Neural cell (in vitro differentiated cells): ENCODE results near the gene COL13A1. TPM values are rescaled to one million over a fixed set of nuclear protein-coding genes. Genes with fewer than 3 reads are reported as not detected.

Experiments
- H2AFZ ChIP-seq: fragments of 200-600, 300-800 bp; sonication (generic), shearing (Covaris generic); 2 replicates; pipeline ENCODE4 v1.6.0; 2014; ENCODE audit warnings: low read depth, mild to moderate bottlenecking, antibody characterized with exemption, low read length, moderate library complexity
- H3F3A ChIP-seq: fragments of 200-600 bp; shearing (Covaris generic); 2 replicates; pipeline ENCODE4 v1.6.1; 2016; ENCODE audit warnings: mild to moderate bottlenecking, moderate library complexity, mixed read lengths, antibody characterized with exemption, low read length; ENCODE audit not compliant: insufficient read depth, poor library complexity, severe bottlenecking
- H3K27ac ChIP-seq: fragments of 200-600, 300-800 bp; sonication (generic), shearing (Covaris generic); 2 replicates; pipeline ENCODE4 v1.5.1; 2014; ENCODE audit warnings: mild to moderate bottlenecking, low read length, moderate library complexity
- H3K27me3 ChIP-seq: fragments of 300-800, 200-600 bp; sonication (generic), shearing (Covaris generic); 2 replicates; pipeline ENCODE4 v1.6.0; 2014; ENCODE audit warnings: mild to moderate bottlenecking, low read depth, low read length, moderate library complexity; ENCODE audit not compliant: insufficient read depth
- H3K36me3 ChIP-seq: fragments of 300-800, 200-600 bp; sonication (generic), shearing (Covaris generic); 2 replicates; pipeline ENCODE4 v1.5.1; 2014; ENCODE audit warnings: mild to moderate bottlenecking, antibody characterized with exemption, low read length, moderate library complexity; ENCODE audit not compliant: insufficient read depth
- H3K4me2 ChIP-seq: fragments of 300-800, 200-600 bp; sonication (generic), shearing (Covaris generic); 2 replicates; pipeline ENCODE4 v1.6.0; 2014; ENCODE audit warnings: mild to moderate bottlenecking, low read length
- H3K4me3 ChIP-seq: fragments of 300-800, 200-600 bp; sonication (generic), shearing (Covaris generic); 2 replicates; pipeline ENCODE4 v1.5.1; 2014; ENCODE audit warnings: mild to moderate bottlenecking, low read length, moderate library complexity
- H3K79me2 ChIP-seq: fragments of 200-600 bp; shearing (Covaris generic); replicated peaks from 2 replicates; pipeline ENCODE4 v1.6.0; 2014; ENCODE audit warnings: mild to moderate bottlenecking, low read length, moderate library complexity; ENCODE audit not compliant: insufficient read depth
- H3K9ac ChIP-seq: fragments of 300-800, 200-600 bp; sonication (generic), shearing (Covaris generic); 2 replicates; pipeline ENCODE4 v1.6.1; 2016; ENCODE audit warnings: mild to moderate bottlenecking, low read length, mixed read lengths
- H3K9me2 ChIP-seq: fragments of 200-600 bp; shearing (Covaris generic); 2 replicates; pipeline ENCODE4 v1.6.1; 2016; ENCODE audit warnings: mild to moderate bottlenecking, low read length, mixed read lengths; ENCODE audit not compliant: insufficient read depth
- H3K9me3 ChIP-seq: fragments of 200-600, 300-800 bp; sonication (generic), shearing (Covaris generic); 2 replicates; pipeline ENCODE4 v1.6.1; 2016; ENCODE audit warnings: mild to moderate bottlenecking, mixed run types, low read length, moderate library complexity, mixed read lengths
- H4K20me1 ChIP-seq: fragments of 200-600 bp; shearing (Covaris generic); 2 replicates; pipeline ENCODE4 v1.6.1; 2016; ENCODE audit warnings: mild to moderate bottlenecking, mixed run types; ENCODE audit not compliant: insufficient read depth
- EP300 ChIP-seq: fragments of 450-650 bp; conservative IDR thresholded peaks from 2 replicates; pipeline ENCODE4 v1.6.1; 2014; ENCODE audit warnings: antibody characterized with exemption, mild to moderate bottlenecking, moderate library complexity; ENCODE audit not compliant: poor library complexity, severe bottlenecking
- EZH2 ChIP-seq: fragments of 200-600, 300-800 bp; shearing (Covaris generic), sonication (generic); IDR thresholded peaks from 2 replicates; pipeline ENCODE4 v1.6.1; 2014; ENCODE audit warnings: antibody characterized with exemption, low read length, borderline replicate concordance, mild to moderate bottlenecking; ENCODE audit not compliant: insufficient read depth, poor library complexity, severe bottlenecking
- MXI1 ChIP-seq: fragments of 450-650 bp; conservative IDR thresholded peaks from 2 replicates; pipeline ENCODE4 v1.6.1; 2014; ENCODE audit warnings: antibody characterized with exemption, mild to moderate bottlenecking; ENCODE audit not compliant: poor library complexity, severe bottlenecking
- RAD21 ChIP-seq: fragments of 450-650 bp; conservative IDR thresholded peaks from 2 replicates; pipeline ENCODE4 v1.6.1; 2014; ENCODE audit warnings: antibody characterized with exemption, mild to moderate bottlenecking, moderate library complexity
- SMC3 ChIP-seq: fragments of 450-650 bp; conservative IDR thresholded peaks from 2 replicates; pipeline ENCODE4 v1.6.1; 2014; ENCODE audit warnings: antibody characterized with exemption, mild to moderate bottlenecking, moderate library complexity; ENCODE audit not compliant: poor library complexity
- polyA plus RNA-seq: library from polyadenylated mRNA; depleted of rRNA; stranded (reverse); fragments of >200 nt; gene quantifications from 2 replicates; pipeline ENCODE4 v1.2.3, GENCODE V29; 2014
- TF ChIP-seq, protein P1 (sequence below): IDR thresholded peaks from 2 replicates; pipeline ENCODE4 v1.6.1; 2012; ENCODE audit warnings: borderline replicate concordance
- TF ChIP-seq, protein P2 (sequence below): fragments of 450-650 bp; IDR thresholded peaks from 2 replicates; pipeline ENCODE4 v1.5.1; 2014; ENCODE audit warnings: antibody characterized with exemption, mild to moderate bottlenecking, moderate library complexity; ENCODE audit not compliant: poor library complexity, severe bottlenecking

The COL13A1 gene
- polyA plus RNA-seq, 1 donor from 2014 or later = 4.7 TPM

DNA sequence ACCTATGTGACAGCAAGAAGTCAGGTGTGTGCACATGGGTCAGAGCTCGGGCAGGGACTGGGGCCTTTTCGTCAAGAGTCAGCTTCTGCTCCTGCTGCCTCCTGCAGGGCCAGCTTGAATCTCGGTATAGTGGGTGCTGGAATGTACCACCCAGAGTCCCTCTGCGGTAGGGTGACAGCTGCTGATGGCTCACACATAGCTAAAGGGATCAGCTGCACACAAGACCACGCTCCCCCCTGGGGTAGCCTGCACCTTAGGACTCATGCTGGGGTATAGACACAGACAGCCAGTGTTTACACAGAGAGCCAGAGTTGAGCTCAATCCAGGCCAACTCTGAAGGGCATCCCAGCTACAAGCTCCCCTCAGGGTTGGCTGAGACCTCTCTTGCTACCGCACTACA lies 14.0 kb upstream of the COL13A1 start:
- no peaks in the 10 kb centered on the region for H3K79me2 ChIP-seq
- no peaks in the 10 kb centered on the region for H3K9me2 ChIP-seq
- no peaks in the 10 kb centered on the region for H3F3A ChIP-seq
- TF ChIP-seq RAD21 = no peak
- no peak for TF ChIP-seq EP300
- TF ChIP-seq, protein P1, sequence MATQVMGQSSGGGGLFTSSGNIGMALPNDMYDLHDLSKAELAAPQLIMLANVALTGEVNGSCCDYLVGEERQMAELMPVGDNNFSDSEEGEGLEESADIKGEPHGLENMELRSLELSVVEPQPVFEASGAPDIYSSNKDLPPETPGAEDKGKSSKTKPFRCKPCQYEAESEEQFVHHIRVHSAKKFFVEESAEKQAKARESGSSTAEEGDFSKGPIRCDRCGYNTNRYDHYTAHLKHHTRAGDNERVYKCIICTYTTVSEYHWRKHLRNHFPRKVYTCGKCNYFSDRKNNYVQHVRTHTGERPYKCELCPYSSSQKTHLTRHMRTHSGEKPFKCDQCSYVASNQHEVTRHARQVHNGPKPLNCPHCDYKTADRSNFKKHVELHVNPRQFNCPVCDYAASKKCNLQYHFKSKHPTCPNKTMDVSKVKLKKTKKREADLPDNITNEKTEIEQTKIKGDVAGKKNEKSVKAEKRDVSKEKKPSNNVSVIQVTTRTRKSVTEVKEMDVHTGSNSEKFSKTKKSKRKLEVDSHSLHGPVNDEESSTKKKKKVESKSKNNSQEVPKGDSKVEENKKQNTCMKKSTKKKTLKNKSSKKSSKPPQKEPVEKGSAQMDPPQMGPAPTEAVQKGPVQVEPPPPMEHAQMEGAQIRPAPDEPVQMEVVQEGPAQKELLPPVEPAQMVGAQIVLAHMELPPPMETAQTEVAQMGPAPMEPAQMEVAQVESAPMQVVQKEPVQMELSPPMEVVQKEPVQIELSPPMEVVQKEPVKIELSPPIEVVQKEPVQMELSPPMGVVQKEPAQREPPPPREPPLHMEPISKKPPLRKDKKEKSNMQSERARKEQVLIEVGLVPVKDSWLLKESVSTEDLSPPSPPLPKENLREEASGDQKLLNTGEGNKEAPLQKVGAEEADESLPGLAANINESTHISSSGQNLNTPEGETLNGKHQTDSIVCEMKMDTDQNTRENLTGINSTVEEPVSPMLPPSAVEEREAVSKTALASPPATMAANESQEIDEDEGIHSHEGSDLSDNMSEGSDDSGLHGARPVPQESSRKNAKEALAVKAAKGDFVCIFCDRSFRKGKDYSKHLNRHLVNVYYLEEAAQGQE = no peak
- TF ChIP-seq MXI1 = no peak
- no peak for TF ChIP-seq EZH2
- H2AFZ ChIP-seq = no peak overlapping the region
- H3K36me3 ChIP-seq = no peaks in the 10 kb centered on the region
- H3K9ac ChIP-seq = no peak overlapping the region
- no peak overlapping the region for H3K27ac ChIP-seq
- no peaks in the 10 kb centered on the region for H4K20me1 ChIP-seq
- no peaks in the 10 kb centered on the region for H3K9me3 ChIP-seq
- no peaks in the 10 kb centered on the region for H3K27me3 ChIP-seq
- no peak overlapping the region for H3K4me2 ChIP-seq
- no peak overlapping the region for H3K4me3 ChIP-seq

DNA sequence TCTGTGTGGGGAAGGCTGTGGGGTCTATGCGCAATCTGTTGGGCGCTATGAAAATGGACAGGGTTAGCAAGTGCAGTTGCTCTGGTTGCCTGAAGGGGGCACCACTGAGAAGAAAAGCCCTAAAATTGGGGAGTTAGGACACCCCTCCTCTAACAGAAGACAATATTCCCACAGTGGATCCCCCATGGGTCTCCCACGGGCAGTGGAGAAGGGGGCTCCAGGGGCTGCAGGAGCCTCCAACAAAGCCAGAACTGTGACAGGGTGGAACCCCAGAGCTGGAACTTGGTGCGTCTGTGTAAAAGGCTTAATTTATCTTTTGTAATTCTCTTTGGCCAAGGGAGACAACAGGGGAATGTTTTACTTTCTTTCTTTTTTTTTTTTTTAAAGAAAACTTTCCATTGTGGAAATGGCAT lies 12.5 kb upstream of the COL13A1 start:
- H3K4me3 ChIP-seq = no peak overlapping the region
- no peaks in the 10 kb centered on the region for H3K27me3 ChIP-seq
- no peak overlapping the region for H3K4me2 ChIP-seq
- no peaks in the 10 kb centered on the region for H4K20me1 ChIP-seq
- H3K9ac ChIP-seq = no peak overlapping the region
- H3K9me3 ChIP-seq = no peaks in the 10 kb centered on the region
- H3K36me3 ChIP-seq = no peaks in the 10 kb centered on the region
- H2AFZ ChIP-seq = no peak overlapping the region
- no peaks in the 10 kb centered on the region for H3K79me2 ChIP-seq
- H3F3A ChIP-seq = no peaks in the 10 kb centered on the region
- H3K9me2 ChIP-seq = no peaks in the 10 kb centered on the region
- H3K27ac ChIP-seq = no peak overlapping the region
- TF ChIP-seq, protein P1 = no peak
- TF ChIP-seq EZH2 (no peak), MXI1 (no peak), RAD21 (no peak), EP300 (no peak), SMC3 (no peak)
- TF ChIP-seq, protein P2, sequence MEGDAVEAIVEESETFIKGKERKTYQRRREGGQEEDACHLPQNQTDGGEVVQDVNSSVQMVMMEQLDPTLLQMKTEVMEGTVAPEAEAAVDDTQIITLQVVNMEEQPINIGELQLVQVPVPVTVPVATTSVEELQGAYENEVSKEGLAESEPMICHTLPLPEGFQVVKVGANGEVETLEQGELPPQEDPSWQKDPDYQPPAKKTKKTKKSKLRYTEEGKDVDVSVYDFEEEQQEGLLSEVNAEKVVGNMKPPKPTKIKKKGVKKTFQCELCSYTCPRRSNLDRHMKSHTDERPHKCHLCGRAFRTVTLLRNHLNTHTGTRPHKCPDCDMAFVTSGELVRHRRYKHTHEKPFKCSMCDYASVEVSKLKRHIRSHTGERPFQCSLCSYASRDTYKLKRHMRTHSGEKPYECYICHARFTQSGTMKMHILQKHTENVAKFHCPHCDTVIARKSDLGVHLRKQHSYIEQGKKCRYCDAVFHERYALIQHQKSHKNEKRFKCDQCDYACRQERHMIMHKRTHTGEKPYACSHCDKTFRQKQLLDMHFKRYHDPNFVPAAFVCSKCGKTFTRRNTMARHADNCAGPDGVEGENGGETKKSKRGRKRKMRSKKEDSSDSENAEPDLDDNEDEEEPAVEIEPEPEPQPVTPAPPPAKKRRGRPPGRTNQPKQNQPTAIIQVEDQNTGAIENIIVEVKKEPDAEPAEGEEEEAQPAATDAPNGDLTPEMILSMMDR = peak; percentile 27
